HG02623 (cell line): ENCODE data around the gene CEP83.

Experiments
- ATAC-seq: cut with Tn5 transposase; IDR thresholded peaks from one replicate; pipeline ENCODE4 v1.9.1; 2021; ENCODE audit warnings: moderate library complexity; ENCODE audit not compliant: unreplicated experiment

The CEP83 gene

GRCh38 chr12:94312378-94312777 is 147.3 kb downstream of the CEP83 start:
- ATAC-seq = no peak

GRCh38 chr12:94309373-94309772 is 150.3 kb downstream of the CEP83 start:
- peak; percentile 56 for ATAC-seq

GRCh38 chr12:94308612-94309011 is 151.1 kb downstream of the CEP83 start:
- no peak for ATAC-seq

DNA sequence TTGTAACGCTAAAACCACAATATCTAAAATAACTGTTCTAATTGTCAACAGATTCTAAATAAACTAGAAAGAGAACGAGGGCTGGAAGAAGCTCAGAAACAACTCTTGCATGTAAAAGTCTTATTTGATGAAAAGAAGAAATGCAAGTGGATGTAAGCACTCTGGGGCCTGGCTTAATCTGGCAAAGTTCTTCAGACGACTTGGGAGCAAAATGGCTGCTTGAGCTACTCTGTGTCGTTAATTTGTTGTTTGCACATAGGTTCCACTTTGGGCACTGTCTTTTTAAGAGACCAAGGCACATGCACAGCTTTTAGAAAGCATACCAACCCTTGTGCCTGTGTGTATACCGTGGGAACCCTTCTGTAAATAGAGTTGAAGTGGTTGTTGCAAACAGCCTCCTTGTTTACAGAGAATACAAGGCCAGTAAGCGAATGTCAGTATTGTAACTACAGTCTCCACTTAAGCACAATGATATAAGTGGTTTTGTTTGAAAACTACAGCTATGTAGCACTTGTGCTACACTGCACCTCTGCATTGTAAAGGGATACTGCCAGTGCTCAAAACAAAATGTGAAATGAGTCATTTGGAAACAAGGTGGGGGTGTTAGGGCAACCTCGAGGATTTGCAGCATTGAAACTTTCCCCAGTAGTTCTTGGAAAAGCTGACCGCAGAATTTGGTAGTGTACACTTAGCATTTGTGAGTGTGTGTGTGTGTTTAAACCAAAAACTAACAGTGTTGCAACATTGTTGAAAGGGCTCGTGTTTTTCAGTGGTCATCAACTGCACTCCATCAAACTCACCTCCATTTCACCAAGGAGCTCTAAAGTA is 154.3 kb downstream of the CEP83 start:
- peak; percentile 51 for ATAC-seq

DNA sequence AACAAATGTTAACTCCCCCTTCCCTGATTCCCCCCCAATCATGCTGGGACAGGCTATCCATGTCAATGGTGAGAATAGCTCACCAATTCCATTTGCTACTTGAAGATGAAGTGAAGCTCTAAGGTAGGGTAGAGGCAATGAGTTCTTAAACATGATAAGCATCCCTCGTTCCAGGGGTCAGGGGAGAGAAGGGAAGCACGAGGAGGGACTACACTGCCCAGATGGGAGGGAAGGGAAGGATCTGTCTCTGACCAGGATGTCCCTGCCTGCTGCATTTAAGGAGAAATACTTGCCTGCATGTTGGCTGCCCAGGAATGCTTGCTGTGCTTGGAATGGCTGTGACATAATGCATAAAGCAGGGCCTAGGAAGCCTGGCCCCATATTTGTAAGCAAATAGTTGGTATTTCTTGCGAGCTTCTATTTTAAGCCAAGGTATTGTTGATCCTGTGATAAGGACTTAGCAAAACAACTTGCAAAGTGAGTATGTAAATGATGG is 155.1 kb downstream of the CEP83 start:
- no peak for ATAC-seq

GRCh38 chr12:94304012-94304411 is 155.7 kb downstream of the CEP83 start:
- ATAC-seq = no peak

DNA sequence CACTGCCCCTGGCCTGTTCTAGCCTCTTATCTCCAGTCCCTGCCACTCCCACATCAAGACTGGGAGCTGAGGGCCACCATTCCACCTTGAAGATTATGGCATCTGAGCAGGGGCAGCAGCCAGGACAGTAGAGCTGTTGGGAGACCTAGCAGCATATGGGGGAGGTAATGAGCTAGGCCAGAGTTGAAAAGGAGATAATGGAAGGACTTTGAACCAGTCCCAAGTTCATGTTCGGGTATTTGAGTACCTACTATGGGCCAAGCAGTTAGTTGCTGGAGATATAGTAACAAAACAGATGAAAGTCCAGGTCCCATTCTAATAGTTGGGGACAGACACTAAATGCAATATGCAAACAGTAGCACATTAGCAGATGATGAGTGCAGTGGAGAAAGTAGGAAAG is 159.8 kb downstream of the CEP83 start:
- ATAC-seq = no peak

- no peak for ATAC-seq
Measured at GRCh38 chr12:94297876-94298505, 161.7 kb downstream of the CEP83 start.

DNA sequence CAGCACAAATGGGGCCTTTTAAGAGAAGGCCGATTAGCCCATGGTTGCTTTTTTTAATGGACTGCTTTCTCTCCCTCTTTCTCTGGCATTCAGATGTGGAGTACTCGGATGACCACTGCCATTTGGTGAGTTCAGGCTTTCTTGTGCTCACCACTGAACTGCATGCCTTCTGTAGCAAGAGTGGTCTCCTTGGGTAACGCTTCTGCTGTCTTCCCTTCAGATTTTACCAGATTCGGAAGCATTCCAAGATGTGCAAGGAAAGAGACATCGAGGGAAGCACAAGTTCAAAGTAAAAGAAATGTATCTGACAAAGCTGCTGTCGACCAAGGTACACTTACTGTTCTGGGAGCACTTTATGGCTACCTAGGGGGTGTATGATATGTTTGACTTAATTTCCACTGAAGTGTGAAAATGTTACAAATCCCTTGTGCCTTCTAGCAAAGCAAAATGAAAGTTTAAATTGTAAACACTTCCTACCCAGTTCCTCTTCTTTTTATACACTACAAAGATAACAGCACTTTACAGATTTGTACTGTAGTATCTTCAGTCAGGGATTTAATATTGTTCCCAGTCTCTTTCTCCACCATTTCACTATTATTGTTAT is 162.5 kb downstream of the CEP83 start:
- ATAC-seq = no peak

- no peak for ATAC-seq
Measured at GRCh38 chr12:94290353-94290752, 169.3 kb downstream of the CEP83 start.

GRCh38 chr12:94289461-94290312 is 170.0 kb downstream of the CEP83 start:
- no peak for ATAC-seq

GRCh38 chr12:94287245-94287628 is 172.4 kb downstream of the CEP83 start:
- no peak for ATAC-seq

DNA sequence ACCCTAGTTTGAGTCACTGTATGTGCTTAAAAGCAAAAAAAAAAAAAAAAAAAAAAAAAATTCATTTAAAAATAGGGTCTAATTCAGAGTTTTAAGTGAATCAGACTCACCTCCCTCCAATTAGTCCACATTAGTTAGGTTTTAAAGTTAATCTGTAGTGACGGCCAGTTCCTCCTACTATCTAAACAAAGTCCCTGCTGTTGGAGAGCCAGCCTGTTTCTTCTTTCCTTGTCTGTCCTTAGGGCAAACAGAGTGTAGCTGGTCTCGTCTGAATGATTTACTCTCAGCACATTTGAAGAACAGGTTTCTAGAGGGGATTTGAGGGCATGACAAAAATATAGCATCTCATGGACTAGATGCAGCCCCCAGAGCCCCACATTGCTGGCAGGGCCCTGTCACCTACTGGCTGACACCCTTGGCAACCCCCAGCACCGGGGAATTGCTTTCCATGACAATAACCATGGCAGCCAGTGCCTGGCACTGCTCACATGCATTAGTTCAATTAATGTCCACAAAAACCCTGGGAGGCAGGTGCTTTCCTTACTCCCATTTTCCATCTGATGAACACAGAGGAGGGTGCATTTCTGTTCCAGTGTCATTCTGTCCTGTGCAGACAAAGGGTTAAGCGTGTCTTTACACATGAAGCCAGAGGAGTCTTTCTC is 173.0 kb downstream of the CEP83 start:
- no peak for ATAC-seq

- no peak for ATAC-seq
Measured at GRCh38 chr12:94285943-94286582, 173.6 kb downstream of the CEP83 start.

DNA sequence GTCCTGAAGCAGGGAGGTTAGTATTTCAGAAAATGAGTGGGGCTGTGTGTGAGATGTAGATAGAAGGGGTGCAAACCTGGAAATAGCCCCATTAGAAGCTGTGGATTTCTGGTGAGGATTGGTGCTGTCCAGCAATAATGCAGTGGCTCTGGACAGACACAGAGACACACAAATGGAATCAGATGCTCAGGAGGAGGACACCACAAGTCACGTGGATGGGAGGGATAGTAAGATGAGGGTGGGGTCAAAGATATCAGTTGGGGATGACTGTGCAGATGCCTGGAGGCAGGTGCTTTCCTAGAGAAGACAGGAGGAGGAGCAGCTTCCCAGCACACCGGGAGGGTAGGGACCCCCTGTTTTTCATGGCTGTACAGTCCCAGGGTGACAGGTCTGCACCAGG is 174.8 kb downstream of the CEP83 start:
- no peak for ATAC-seq

- no peak for ATAC-seq
Measured at GRCh38 chr12:94284046-94284445, 175.6 kb downstream of the CEP83 start.

- no peak for ATAC-seq
Measured at GRCh38 chr12:94282675-94283074, 177.0 kb downstream of the CEP83 start.

DNA sequence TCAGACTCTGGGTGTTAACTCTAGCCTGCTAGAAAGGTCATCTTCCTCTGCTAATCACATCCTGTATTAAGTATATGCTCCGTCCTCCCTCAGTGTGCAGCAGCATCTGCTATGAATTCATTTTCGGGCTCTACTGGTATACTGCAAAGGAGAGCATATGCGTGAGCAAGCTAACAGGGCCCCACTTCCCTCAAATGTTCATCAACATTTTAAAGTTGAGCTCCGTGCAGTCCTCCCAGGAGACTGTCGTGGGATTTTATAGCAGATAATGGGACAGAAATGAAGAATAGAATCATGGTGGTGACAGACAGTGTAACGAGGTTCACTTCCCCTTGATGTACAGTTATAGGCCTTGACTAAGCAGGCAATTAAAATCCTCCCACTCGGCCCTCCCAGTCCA is 179.6 kb downstream of the CEP83 start:
- ATAC-seq = no peak

- ATAC-seq = no peak
Measured at GRCh38 chr12:94277426-94278000, 182.2 kb downstream of the CEP83 start.

DNA sequence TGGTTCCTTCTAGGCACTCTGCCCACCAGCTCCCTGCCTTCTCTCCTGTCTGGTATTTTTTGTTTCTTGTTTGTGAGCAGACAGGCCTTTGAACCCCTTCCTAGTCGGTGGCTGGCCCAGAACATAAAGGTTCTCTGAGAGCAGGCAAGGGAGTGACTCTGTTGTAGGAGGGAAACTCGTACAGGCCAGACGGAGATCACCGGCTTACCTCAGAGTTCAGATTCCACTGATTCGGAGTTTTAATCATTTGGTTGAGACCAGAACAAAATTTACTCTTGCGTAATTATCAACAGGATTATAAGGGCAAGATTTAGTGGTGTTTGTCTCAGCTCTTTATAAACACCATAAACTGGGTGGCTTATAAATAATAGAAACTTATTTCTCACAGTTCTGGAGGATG is 182.9 kb downstream of the CEP83 start:
- ATAC-seq = no peak
